NCI-H1105 (cell line): ENCODE results near the gene MPP4.
"Not testable (repeated sequence)": the region's sequence is repeated elsewhere in the genome, so short reads cannot be mapped to it uniquely, and the experiment has no call there.

ENCODE experiments used
- DNase-seq: peaks from one replicate; lab custom pipeline; 2025; lab: John Stamatoyannopoulos, UW

The MPP4 gene

GRCh38 chr2:201673546-201673945 is 24.9 kb downstream of the MPP4 start:
- DNase-seq: no peak

GRCh38 chr2:201671205-201671604 is 27.2 kb downstream of the MPP4 start:
- DNase-seq: not testable (repeated sequence)

- DNase-seq: no peak
Measured at GRCh38 chr2:201669865-201670264, 28.6 kb downstream of the MPP4 start.

GRCh38 chr2:201668402-201668910 is 30.0 kb downstream of the MPP4 start:
- no peak for DNase-seq

GRCh38 chr2:201664334-201664733 is 34.1 kb downstream of the MPP4 start:
- DNase-seq: no peak

- DNase-seq: no peak
Measured at GRCh38 chr2:201661366-201661765, 37.1 kb downstream of the MPP4 start.

- DNase-seq: no peak
Measured at GRCh38 chr2:201660293-201660895, 38.0 kb downstream of the MPP4 start.

GRCh38 chr2:201656740-201657139 is 41.7 kb downstream of the MPP4 start:
- no peak for DNase-seq

GRCh38 chr2:201656102-201656501 is 42.3 kb downstream of the MPP4 start:
- DNase-seq: no peak

GRCh38 chr2:201654616-201655384 is 43.6 kb downstream of the MPP4 start:
- no peak for DNase-seq

GRCh38 chr2:201653221-201653620 is 45.2 kb downstream of the MPP4 start:
- no peak for DNase-seq

GRCh38 chr2:201649442-201649841 is 49.0 kb downstream of the MPP4 start:
- no peak for DNase-seq

- DNase-seq: no peak
Measured at GRCh38 chr2:201647431-201647830, 51.0 kb downstream of the MPP4 start.

GRCh38 chr2:201644001-201644400 is 54.4 kb downstream of the MPP4 start:
- no peak for DNase-seq

GRCh38 chr2:201643216-201643890 is 55.1 kb downstream of the MPP4 start, which contains the start of gene TMEM237:
TSS of gene TMEM237 (minus strand) at chr2:201643503. CDS start at chr2:201643400, 103 bp downstream.
- peak; percentile 57 for DNase-seq

GRCh38 chr2:201642579-201643215 is 55.7 kb downstream of the MPP4 start:
- DNase-seq: peak; percentile 72

GRCh38 chr2:201642086-201642578 is 56.3 kb downstream of the MPP4 start:
- peak; percentile 63 for DNase-seq

- DNase-seq: no peak
Measured at GRCh38 chr2:201639205-201639604, 59.2 kb downstream of the MPP4 start.

GRCh38 chr2:201638326-201638725 is 60.1 kb downstream of the MPP4 start:
- no peak for DNase-seq

GRCh38 chr2:201633661-201634249 is 64.7 kb downstream of the MPP4 start:
- DNase-seq: no peak

GRCh38 chr2:201631041-201631440 is 67.4 kb downstream of the MPP4 start:
- DNase-seq: no peak

- no peak for DNase-seq
Measured at GRCh38 chr2:201630577-201630976, 67.9 kb downstream of the MPP4 start.
